ENCODE data around the gene PFN3. TPM values are rescaled to one million over a fixed set of nuclear protein-coding genes. Genes with fewer than 3 reads are reported as not detected.

PFN3 gene
- total RNA-seq, 4 donors from 2014 or later, result not detected

DNA sequence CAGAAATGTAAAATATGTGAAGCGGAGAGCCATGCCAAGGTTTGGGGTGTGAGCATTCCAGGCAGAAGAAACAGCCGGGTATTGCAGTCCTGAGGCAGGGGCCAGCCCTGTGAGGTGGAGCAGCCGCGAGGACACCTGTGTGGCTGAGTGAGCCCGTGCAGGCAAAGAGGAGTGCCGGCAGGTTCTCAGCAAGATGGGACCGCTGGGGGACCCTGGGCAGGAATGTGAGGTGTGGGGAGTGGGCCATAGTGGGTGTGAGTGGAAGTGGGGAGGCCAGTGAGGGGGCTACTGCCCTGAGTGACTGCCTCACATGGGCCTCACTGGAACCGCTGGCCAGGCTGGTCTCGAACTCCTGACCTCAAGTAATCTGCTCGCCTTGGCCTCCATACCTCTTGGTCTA is 38.0 kb upstream of the PFN3 start:
- Histone ChIP-seq H3K27ac (no peak overlapping the region), H3K36me3 (peaks cover 0 to 52% of the 10 kb centered on the region in 2 donors), H3K9me3 (no peaks in the 10 kb centered on the region), H3K4me3 (no peak overlapping the region), H3K27me3 (no peaks in the 10 kb centered on the region), H3K4me1 (no peaks in the 10 kb centered on the region)
- ATAC-seq, result no peak
- no peak for DNase-seq
- intact Hi-C loops (cut with DNase I; ENCODE audit: low total_unique reads), result no loop called here
- in situ Hi-C loops (cut with MboI; ENCODE audit: low sequenced_read_pairs in 4 of 4), result no loop called here
- TF ChIP-seq, protein P1, sequence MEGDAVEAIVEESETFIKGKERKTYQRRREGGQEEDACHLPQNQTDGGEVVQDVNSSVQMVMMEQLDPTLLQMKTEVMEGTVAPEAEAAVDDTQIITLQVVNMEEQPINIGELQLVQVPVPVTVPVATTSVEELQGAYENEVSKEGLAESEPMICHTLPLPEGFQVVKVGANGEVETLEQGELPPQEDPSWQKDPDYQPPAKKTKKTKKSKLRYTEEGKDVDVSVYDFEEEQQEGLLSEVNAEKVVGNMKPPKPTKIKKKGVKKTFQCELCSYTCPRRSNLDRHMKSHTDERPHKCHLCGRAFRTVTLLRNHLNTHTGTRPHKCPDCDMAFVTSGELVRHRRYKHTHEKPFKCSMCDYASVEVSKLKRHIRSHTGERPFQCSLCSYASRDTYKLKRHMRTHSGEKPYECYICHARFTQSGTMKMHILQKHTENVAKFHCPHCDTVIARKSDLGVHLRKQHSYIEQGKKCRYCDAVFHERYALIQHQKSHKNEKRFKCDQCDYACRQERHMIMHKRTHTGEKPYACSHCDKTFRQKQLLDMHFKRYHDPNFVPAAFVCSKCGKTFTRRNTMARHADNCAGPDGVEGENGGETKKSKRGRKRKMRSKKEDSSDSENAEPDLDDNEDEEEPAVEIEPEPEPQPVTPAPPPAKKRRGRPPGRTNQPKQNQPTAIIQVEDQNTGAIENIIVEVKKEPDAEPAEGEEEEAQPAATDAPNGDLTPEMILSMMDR (IDR thresholded peaks at IDR 0.05 in 4 of 5, conservative IDR thresholded peaks at IDR 0.05 in 1 of 5), result no peak
- TF ChIP-seq POLR2A (IDR thresholded peaks at IDR 0.05), result no peak

DNA sequence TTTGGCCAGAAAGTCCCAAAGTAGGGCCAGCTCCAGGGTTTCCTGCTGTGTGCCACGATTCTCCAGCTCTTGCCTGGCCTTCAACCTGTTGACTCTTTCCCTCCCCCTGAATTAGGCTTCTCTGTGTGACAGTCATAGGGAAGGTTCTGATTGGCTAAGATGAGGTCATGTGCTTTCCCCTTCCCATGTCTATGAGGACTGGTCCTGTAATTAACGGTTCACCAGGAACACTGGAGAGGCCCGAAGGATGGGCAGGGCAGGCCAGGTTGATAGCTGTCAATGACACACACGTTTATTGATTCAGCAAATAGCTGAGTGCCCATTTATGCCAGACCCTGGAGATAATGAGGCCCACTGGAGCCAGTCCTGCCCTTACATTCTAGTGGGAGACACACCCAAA is 37.2 kb upstream of the PFN3 start:
- Histone ChIP-seq H3K4me3 (no peak overlapping the region), H3K4me1 (peaks cover 0 to 2% of the 10 kb centered on the region in 2 donors), H3K27me3 (no peaks in the 10 kb centered on the region), H3K27ac (no peak overlapping the region), H3K9me3 (no peaks in the 10 kb centered on the region), H3K36me3 (peaks cover 0 to 60% of the 10 kb centered on the region in 2 donors)
- no peak for ATAC-seq
- in situ Hi-C loops (cut with MboI; ENCODE audit: low sequenced_read_pairs in 4 of 4), result no loop called here
- intact Hi-C loops (cut with DNase I; ENCODE audit: low total_unique reads), result no loop called here
- TF ChIP-seq POLR2A (IDR thresholded peaks at IDR 0.05), result no peak
- TF ChIP-seq, protein P1 (IDR thresholded peaks at IDR 0.05 in 4 of 5, conservative IDR thresholded peaks at IDR 0.05 in 1 of 5), result no peak
- no peak for DNase-seq

DNA sequence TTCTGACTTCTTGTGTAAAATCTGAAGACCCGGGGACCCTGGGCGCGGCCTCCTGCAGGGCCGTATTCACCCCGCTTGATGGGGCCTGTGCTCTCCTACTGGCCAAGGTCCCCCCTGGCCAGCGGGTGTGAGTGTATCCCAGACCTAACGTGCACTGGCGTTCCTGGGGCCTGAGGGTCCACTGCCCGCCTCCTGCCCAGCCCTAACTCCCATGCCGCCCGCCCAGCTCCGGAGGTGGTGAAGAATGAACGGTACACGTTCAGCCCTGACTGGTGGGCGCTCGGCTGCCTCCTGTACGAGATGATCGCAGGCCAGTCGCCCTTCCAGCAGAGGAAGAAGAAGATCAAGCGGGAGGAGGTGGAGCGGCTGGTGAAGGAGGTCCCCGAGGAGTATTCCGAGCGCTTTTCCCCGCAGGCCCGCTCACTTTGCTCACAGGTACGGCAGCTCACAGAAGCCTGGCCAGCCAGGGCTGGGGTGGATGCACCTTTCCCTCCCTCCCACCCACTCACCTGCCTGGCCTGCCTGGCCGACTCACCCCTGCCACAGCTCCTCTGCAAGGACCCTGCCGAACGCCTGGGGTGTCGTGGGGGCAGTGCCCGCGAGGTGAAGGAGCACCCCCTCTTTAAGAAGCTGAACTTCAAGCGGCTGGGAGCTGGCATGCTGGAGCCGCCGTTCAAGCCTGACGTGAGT is 35.5 kb upstream of the PFN3 start:
- H3K36me3 ChIP-seq, result peaks cover 0 to 50% of the 10 kb centered on the region in 2 donors
- H3K9me3 ChIP-seq, result no peaks in the 10 kb centered on the region
- no peak overlapping the region for H3K4me3 ChIP-seq
- H3K27ac ChIP-seq, result no peak overlapping the region
- H3K27me3 ChIP-seq, result no peaks in the 10 kb centered on the region
- H3K4me1 ChIP-seq, result peaks cover 10 to 19% of the 10 kb centered on the region in 2 donors
- in situ Hi-C loops (cut with MboI; ENCODE audit: low sequenced_read_pairs in 4 of 4), result no loop called here
- DNase-seq (no peak), ATAC-seq (no peak)
- intact Hi-C loops (cut with DNase I; ENCODE audit: low total_unique reads), result no loop called here
- TF ChIP-seq, protein P1 (IDR thresholded peaks at IDR 0.05 in 4 of 5, conservative IDR thresholded peaks at IDR 0.05 in 1 of 5), result no peak
- TF ChIP-seq POLR2A (IDR thresholded peaks at IDR 0.05), result no peak

DNA sequence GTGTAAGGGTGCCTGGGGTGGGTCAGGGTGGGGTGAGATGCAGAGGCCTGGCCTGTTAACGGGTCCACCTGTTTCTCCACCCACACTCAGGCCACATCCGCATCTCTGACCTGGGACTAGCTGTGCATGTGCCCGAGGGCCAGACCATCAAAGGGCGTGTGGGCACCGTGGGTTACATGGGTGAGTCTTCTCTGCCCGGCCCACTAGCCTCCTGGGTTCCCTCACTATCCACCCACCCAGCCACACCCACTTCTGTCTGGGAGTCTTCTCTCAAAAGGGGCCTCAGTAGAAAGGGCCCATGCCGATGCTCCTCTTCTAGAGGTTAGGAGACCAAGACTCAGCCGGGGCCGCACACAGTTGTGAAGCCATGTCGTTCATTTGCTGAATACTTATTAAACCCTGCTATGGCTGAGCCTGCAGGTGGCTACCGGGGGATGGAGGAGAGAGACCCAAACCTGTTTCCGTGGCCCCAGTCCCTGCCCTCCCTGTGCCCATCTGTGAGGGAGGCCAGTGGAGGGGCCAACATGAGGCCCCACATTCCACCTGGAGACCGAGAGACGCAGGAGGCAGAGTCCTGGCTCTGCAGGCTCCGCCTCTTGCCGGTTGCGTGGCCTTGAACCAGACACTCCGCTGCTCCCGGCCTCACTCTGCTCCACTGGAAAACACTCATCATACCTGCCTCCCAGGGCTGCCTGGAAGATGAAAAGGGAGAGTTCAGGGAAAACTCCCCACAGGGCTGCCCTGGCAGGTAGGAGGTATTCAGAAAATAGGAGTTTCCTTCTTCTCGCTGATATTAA is 34.7 kb upstream of the PFN3 start:
- peaks cover 10 to 21% of the 10 kb centered on the region in 2 donors for H3K4me1 ChIP-seq
- H3K4me3 ChIP-seq, result no peak overlapping the region
- DNase-seq (no peak), ATAC-seq (no peak)
- TF ChIP-seq, protein P1 (IDR thresholded peaks at IDR 0.05 in 4 of 5, conservative IDR thresholded peaks at IDR 0.05 in 1 of 5), result no peak
- no peak for TF ChIP-seq POLR2A (IDR thresholded peaks at IDR 0.05)
- no peaks in the 10 kb centered on the region for H3K9me3 ChIP-seq
- H3K27me3 ChIP-seq, result no peaks in the 10 kb centered on the region
- H3K27ac ChIP-seq, result no peak overlapping the region
- peaks cover 0 to 50% of the 10 kb centered on the region in 2 donors for H3K36me3 ChIP-seq
- intact Hi-C loops (cut with DNase I; ENCODE audit: low total_unique reads), result no loop called here
- in situ Hi-C loops (cut with MboI; ENCODE audit: low sequenced_read_pairs in 4 of 4), result no loop called here
